Measurements from ENCODE around the gene BRSK2. TPM values are rescaled to one million over a fixed set of nuclear protein-coding genes. Genes with fewer than 3 reads are reported as not detected.

Gene BRSK2
- total RNA-seq, 1 donor from 2014 or later = 1.7 TPM

DNA sequence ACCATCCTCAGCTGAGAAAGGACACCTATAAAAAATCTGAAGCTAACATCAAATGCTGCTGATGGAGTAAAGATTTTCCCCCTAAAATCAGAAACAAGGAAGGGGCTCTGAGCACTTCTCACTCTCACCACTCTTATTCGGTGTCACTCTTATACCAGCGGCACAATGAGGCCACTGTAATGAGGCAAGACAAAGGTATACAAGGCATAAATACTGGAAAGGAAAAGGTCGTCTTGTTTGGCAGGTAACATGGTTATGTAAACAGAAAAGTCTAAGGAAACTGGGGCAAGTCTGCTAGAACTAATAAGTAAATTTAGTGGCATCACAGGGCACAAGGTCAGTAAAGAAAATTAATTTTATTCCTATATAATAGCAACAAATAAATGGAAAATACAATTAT, 104.9 kb downstream of the BRSK2 start:
- Mint-ChIP-seq H3K27me3 (ENCODE audit: unreplicated experiment) (no peaks in the 10 kb centered on the region), H3K27ac (ENCODE audit: unreplicated experiment) (no peak overlapping the region), H3K4me3 (ENCODE audit: unreplicated experiment) (no peak overlapping the region), H3K9me3 (ENCODE audit: unreplicated experiment) (peaks cover 16% of the 10 kb centered on the region), H3K4me1 (ENCODE audit: unreplicated experiment) (peaks cover 11% of the 10 kb centered on the region), H3K36me3 (ENCODE audit: unreplicated experiment) (peaks cover 11% of the 10 kb centered on the region)
- DNase-seq (ENCODE audit: extremely low spot score, unreplicated experiment) = no peak
- TF ChIP-seq, protein P1, sequence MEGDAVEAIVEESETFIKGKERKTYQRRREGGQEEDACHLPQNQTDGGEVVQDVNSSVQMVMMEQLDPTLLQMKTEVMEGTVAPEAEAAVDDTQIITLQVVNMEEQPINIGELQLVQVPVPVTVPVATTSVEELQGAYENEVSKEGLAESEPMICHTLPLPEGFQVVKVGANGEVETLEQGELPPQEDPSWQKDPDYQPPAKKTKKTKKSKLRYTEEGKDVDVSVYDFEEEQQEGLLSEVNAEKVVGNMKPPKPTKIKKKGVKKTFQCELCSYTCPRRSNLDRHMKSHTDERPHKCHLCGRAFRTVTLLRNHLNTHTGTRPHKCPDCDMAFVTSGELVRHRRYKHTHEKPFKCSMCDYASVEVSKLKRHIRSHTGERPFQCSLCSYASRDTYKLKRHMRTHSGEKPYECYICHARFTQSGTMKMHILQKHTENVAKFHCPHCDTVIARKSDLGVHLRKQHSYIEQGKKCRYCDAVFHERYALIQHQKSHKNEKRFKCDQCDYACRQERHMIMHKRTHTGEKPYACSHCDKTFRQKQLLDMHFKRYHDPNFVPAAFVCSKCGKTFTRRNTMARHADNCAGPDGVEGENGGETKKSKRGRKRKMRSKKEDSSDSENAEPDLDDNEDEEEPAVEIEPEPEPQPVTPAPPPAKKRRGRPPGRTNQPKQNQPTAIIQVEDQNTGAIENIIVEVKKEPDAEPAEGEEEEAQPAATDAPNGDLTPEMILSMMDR (IDR thresholded peaks at IDR 0.05) = no peak

DNA sequence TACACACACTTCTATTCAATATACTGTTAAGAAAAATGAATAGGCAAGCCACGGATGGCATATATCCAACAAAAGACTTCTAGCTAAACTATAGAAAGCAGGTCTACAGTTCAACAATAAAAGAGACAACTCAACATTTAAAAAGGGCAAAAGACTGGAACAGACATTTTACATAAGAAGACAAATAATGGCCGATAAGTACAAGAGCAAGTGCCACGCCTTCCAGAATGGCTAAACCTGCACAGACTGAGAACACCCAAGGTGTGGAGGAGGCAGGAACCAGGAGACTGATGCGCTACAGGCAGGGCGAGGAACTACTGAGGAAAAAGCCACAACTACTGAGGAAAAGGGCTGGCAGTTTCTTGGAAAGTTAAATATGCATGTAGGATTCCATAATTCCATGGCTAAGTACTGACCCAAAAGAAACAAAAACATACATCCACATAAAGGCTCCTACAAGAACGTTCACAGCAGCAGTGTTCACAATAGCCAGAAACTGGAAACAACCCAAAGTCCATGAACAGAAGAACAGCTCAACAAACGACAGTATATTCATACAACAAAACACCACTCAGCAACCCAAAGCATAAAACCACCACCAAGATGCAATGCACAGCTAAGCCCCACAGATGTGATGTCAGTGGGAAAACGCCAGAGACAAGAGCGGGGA, 106.5 kb downstream of the BRSK2 start:
- no peak overlapping the region for H3K27ac Mint-ChIP-seq (ENCODE audit: unreplicated experiment)
- DNase-seq (ENCODE audit: extremely low spot score, unreplicated experiment) = no peak
- no peaks in the 10 kb centered on the region for H3K27me3 Mint-ChIP-seq (ENCODE audit: unreplicated experiment)
- peaks cover 13% of the 10 kb centered on the region for H3K4me1 Mint-ChIP-seq (ENCODE audit: unreplicated experiment)
- TF ChIP-seq, protein P1 (IDR thresholded peaks at IDR 0.05) = no peak
- H3K4me3 Mint-ChIP-seq (ENCODE audit: unreplicated experiment) = no peak overlapping the region
- peaks cover 16% of the 10 kb centered on the region for H3K9me3 Mint-ChIP-seq (ENCODE audit: unreplicated experiment)
- peaks cover 14% of the 10 kb centered on the region for H3K36me3 Mint-ChIP-seq (ENCODE audit: unreplicated experiment)

DNA sequence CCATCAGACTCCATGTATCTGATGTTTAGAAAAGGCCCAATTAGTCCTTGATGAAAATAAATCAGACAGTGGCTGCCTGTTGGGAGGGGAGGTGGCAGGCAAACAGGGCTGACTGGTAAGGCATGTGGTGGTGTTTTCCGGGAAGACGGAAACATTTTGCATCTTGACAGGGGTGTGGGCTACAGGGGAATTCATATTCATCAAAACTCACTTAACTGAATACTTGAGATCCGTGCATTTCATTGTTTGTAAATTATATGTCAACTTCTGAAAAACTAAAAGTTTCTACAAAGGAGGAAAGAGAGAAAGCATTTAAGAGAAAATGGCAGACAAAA, 107.0 kb downstream of the BRSK2 start:
- TF ChIP-seq, protein P1 (IDR thresholded peaks at IDR 0.05) = no peak
- Mint-ChIP-seq H3K4me1 (ENCODE audit: unreplicated experiment) (peaks cover 13% of the 10 kb centered on the region), H3K4me3 (ENCODE audit: unreplicated experiment) (no peak overlapping the region), H3K9me3 (ENCODE audit: unreplicated experiment) (peaks cover 16% of the 10 kb centered on the region), H3K27ac (ENCODE audit: unreplicated experiment) (no peak overlapping the region), H3K36me3 (ENCODE audit: unreplicated experiment) (peaks cover 14% of the 10 kb centered on the region), H3K27me3 (ENCODE audit: unreplicated experiment) (no peaks in the 10 kb centered on the region)
- no peak for DNase-seq (ENCODE audit: extremely low spot score, unreplicated experiment)

DNA sequence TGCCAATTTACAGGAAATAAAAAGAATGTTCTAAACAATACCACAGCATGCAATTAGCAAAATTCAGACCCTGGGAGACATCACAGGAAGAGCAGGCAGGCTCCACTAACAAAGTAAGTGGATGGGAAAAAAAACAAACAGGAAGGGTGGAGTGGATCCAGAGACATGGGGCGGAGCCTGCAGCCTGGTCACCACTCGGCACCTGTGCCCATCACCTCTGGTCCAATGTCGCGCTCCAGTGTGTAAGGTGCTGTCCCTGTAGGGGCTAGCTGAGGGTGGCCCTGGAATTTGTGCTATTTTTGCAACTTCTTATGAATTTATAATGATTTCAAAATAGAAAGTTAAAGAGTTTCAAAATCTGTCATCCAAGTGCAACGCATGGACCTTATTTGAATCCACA, 107.9 kb downstream of the BRSK2 start:
- no peak for DNase-seq (ENCODE audit: extremely low spot score, unreplicated experiment)
- Mint-ChIP-seq H3K4me3 (ENCODE audit: unreplicated experiment) (no peak overlapping the region), H3K27ac (ENCODE audit: unreplicated experiment) (peak overlapping the region; percentile 42), H3K36me3 (ENCODE audit: unreplicated experiment) (peaks cover 14% of the 10 kb centered on the region), H3K9me3 (ENCODE audit: unreplicated experiment) (peaks cover 16% of the 10 kb centered on the region), H3K4me1 (ENCODE audit: unreplicated experiment) (peaks cover 13% of the 10 kb centered on the region), H3K27me3 (ENCODE audit: unreplicated experiment) (no peaks in the 10 kb centered on the region)
- TF ChIP-seq, protein P1 (IDR thresholded peaks at IDR 0.05) = no peak

DNA sequence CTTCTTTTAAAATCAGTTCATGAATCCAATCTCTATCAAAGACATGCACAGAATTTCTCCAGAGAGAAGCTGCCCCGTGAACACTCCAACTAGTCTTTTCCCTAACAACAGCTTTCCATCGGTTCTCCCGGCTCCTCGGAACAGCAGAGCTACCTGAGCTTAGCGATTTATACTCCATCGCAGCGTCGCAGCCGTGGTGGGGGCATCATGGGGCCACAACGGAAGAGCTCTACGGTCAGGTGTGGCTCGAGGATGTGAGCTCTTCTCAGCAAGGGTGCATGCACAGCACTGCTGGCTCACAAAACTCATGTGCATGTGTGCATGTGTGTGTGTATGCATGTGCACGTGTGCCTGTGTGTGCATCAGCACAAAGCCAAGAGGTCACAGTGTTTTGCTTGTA, 108.5 kb downstream of the BRSK2 start:
- TF ChIP-seq, protein P1 (IDR thresholded peaks at IDR 0.05) = no peak
- no peak for DNase-seq (ENCODE audit: extremely low spot score, unreplicated experiment)
- Mint-ChIP-seq H3K36me3 (ENCODE audit: unreplicated experiment) (peaks cover 14% of the 10 kb centered on the region), H3K4me1 (ENCODE audit: unreplicated experiment) (peaks cover 18% of the 10 kb centered on the region), H3K27me3 (ENCODE audit: unreplicated experiment) (no peaks in the 10 kb centered on the region), H3K9me3 (ENCODE audit: unreplicated experiment) (peaks cover 16% of the 10 kb centered on the region), H3K4me3 (ENCODE audit: unreplicated experiment) (no peak overlapping the region), H3K27ac (ENCODE audit: unreplicated experiment) (no peak overlapping the region)

All from osteocyte (in vitro differentiated cells).